ENCODE data around the gene CERK.

DNA sequence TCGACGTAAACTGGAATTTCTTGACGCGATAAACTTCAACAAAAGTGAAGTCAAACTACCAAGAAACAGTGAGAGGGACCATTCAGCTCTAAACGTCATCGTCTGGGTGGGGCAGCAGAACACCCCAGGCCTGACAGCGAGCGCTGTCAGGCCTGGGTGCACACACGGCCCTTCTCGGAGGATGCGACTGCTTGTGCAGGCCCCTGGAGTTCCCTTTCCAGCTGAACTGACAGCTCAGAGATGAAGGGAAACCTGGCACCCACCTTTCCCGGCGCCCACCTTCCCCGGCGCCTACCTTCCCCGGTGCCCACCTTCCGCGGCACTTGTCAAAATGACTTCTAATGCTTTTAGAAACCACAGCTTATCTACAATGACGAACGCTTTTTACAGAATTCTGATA is 47.9 kb downstream of the CERK start:
- TF ChIP-seq ZNF274 (IDR thresholded peaks at IDR 0.05; ENCODE audit: low read depth, low read length) (no peak), SUZ12 (IDR thresholded peaks at IDR 0.05; ENCODE audit: extremely low read depth, insufficient read depth, insufficient read length) (no peak), YY1 (IDR thresholded peaks at IDR 0.05; ENCODE audit: insufficient read depth, insufficient read length) (no peak)
